ENCODE results near the gene PLPP4. TPM values are rescaled to one million over a fixed set of nuclear protein-coding genes. Genes with fewer than 3 reads are reported as not detected.

Gene PLPP4
- total and polyA plus RNA-seq, 2 donors (not counting 3 experiments of a cell fraction or from before 2014, with no cell fraction given), result 15.5 to 36.4 TPM

- TF ChIP-seq CTCF (IDR thresholded peaks at IDR 0.05; ENCODE audit: extremely low read depth in 1 of 2, insufficient read depth in 1 of 2, low read depth in 1 of 2, low read length in 2 of 2) (no peak), POLR2AphosphoS5 (IDR thresholded peaks at IDR 0.05; ENCODE audit: insufficient read depth, low read depth, low read length) (no peak), MYC (IDR thresholded peaks at IDR 0.05; ENCODE audit: low read depth, low read length) (no peak), POLR2A (IDR thresholded peaks at IDR 0.05; ENCODE audit: low read depth, low read length) (no peak), MAX (IDR thresholded peaks at IDR 0.05; ENCODE audit: insufficient read depth, insufficient read length) (no peak), JUN (IDR thresholded peaks at IDR 0.05; ENCODE audit: borderline replicate concordance, insufficient read depth, insufficient read length, low read depth) (no peak), EZH2 (IDR thresholded peaks at IDR 0.05; ENCODE audit: borderline replicate concordance, low read depth, low read length, severe bottlenecking) (no peak), GATA2 (IDR thresholded peaks at IDR 0.05; ENCODE audit: insufficient read depth, insufficient read length, low read depth, low read length) (no peak), FOS (IDR thresholded peaks at IDR 0.05; ENCODE audit: borderline replicate concordance, insufficient read depth, low read length) (no peak)
Measured at GRCh38 chr10:120559800-120560199, 102.8 kb downstream of the PLPP4 start.

More at GRCh38 chr10:120559800-120560199, 102.8 kb downstream of the PLPP4 start:
- H3K4me3 ChIP-seq (replicated peaks in 1 of 3; ENCODE audit: insufficient read depth in 1 of 3, low read depth in 1 of 3, low read length in 3 of 3), result no peak overlapping the region
- FAIRE-seq (no peak), DNase-seq (ENCODE audit: low read depth, low spot score) (no peak)
- no peaks in the 10 kb centered on the region for H3K36me3 ChIP-seq (ENCODE audit: control insufficient read depth in 2 of 2, extremely low read depth in 1 of 2, insufficient read depth in 2 of 2, low read length in 2 of 2)
- dilution Hi-C loops (cut with MboI; ENCODE audit: extremely low pct_ligation_motif_present, low sequenced_read_pairs) (no loop called here), intact Hi-C loops (cut with micrococcal nuclease) (no loop called here)
- H3K4me1 ChIP-seq (ENCODE audit: control insufficient read depth, extremely low read depth, insufficient read depth, low read length), result no peaks in the 10 kb centered on the region
- H3K4me2 ChIP-seq (ENCODE audit: insufficient read depth, low read length), result no peak overlapping the region
- H4K20me1 ChIP-seq (replicated peaks; ENCODE audit: control insufficient read depth, extremely low read depth, insufficient read depth, low read length), result no peaks in the 10 kb centered on the region
- BruUV-seq (replicated peaks), result no TSS peak
- no peak overlapping the region for H2AFZ ChIP-seq (ENCODE audit: low read depth, low read length)
- no peaks in the 10 kb centered on the region for H3K27me3 ChIP-seq (ENCODE audit: control insufficient read depth in 2 of 2, insufficient read depth in 2 of 2, low read length in 2 of 2)
- CTCF ChIA-PET, result interaction anchor here (1.5 to 2.0 kb wide), 2 partner anchors 10 to 175 kb away, joined by 4 to 8 read pairs; no protein-coding TSS in a partner anchor
- POLR2A ChIA-PET, result no interaction called here
- no peaks in the 10 kb centered on the region for H3K79me2 ChIP-seq (ENCODE audit: control insufficient read depth, insufficient read depth, low read length)
- H3K9me3 ChIP-seq (replicated peaks; ENCODE audit: control insufficient read depth, insufficient read depth, low read length), result no peaks in the 10 kb centered on the region
- H3K9me1 ChIP-seq (replicated peaks; ENCODE audit: control insufficient read depth, extremely low read depth, insufficient read depth, low read length), result no peaks in the 10 kb centered on the region
- no peak overlapping the region for H3K9ac ChIP-seq (replicated peaks; ENCODE audit: extremely low read depth, insufficient read depth, low read length)
- no peak overlapping the region for H3K27ac ChIP-seq (ENCODE audit: insufficient read depth, low read depth, low read length)
